HL-60 (cell line): ENCODE results near the gene DUS2.

Source experiments
- CTCF ChIP-seq: IDR thresholded peaks from one replicate; pipeline ENCODE4 v1.5.1; 2011; ENCODE audit warnings: low read length, control low read depth, inconsistent platforms; ENCODE audit not compliant: insufficient read depth
- POLR2AphosphoS5 ChIP-seq: IDR thresholded peaks from 2 replicates; pipeline ENCODE4 v1.6.1; 2012; ENCODE audit warnings: low read depth
- REST ChIP-seq: IDR thresholded peaks from 2 replicates; pipeline ENCODE4 v1.6.1; 2012; ENCODE audit warnings: low read depth; ENCODE audit not compliant: insufficient replicate concordance

DNA sequence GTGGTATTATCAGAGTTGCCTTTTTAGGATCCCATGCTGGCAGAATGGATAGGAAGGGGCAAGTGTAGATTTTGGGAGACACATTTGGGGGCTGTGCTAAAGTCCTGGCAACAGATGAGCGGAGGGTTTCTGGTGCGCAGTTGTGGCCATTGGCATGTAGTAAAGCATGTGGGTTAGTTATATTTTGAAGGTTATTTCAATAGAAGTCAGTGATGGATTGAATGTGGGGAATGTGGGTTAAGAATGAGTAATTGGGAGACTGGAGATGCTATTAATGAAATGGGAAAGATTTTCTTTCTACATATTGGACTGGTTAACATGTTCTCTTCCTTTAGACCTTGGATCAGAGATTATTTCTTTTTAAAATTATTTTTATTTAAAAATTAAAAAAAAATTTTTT lies 10.0 kb downstream of the DUS2 start:
- TF ChIP-seq REST, result no peak
- TF ChIP-seq CTCF, result no peak
- no peak for TF ChIP-seq POLR2AphosphoS5
